HEK293T (cell line): ENCODE results near the gene RABL2A.
"Not testable (repeated sequence)": the region's sequence is repeated elsewhere in the genome, so short reads cannot be mapped to it uniquely, and the experiment has no call there.

Experiments
- CTCF ChIA-PET: fragments of 350-600 bp; formaldehyde crosslinking; extraction: SDS; loops from one replicate; lab custom pipeline; 2021; ENCODE audit warnings: antibody characterized with exemption, inconsistent platforms; lab: Yijun Ruan, JAX
- POLR2A ChIA-PET: fragments of 350-600 bp; formaldehyde crosslinking; extraction: SDS; loops from one replicate; lab custom pipeline; 2020; ENCODE audit warnings: antibody characterized with exemption, inconsistent platforms; lab: Yijun Ruan, JAX
- DNase-seq: peaks from one replicate; pipeline ENCODE4 v3.0.0; 2012; ENCODE audit warnings: mixed read lengths; ENCODE audit errors: extremely low spot score
- FOXM1 ChIP-seq: fragments of 450-650 bp; IDR thresholded peaks from 2 replicates; pipeline ENCODE4 v1.6.1; 2017; ENCODE audit warnings: mild to moderate bottlenecking, borderline replicate concordance

The RABL2A gene

DNA sequence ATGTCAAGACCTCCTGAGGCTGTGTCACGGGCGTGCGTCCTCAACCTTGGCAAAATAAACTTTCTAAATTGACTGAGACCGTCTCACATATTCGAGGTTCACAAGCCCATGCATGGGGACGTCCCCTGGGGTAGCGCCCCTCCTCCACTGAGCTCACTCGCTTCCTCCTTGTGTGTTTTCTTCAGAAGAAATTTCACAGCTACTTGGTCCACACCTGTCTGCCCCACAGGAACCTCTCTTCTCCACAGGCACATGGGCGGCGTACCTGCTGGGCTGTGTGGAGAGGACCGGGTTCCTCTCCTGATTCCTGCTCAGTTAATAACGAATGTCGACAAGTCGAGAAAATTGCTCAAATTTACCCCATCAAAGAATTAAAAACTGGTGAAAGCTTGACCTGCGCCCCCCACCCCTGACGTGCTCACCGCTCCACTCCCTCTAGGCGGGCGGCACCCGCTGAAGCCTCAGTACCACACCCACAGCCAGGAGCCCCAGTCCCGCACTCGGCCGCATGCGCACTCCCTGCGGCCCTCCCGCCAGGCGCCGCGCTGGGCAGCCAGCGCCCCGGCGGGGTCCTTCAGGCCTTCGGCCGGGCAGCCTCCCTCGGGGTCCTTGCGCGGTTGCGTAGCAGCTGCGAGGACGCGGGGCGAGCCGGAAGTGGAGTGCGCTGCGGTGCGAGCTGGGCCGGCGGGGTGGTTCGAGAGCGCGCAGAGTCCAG, at the start of gene RABL2A:
RABL2A (plus strand) TSS at position 651 of the 715 bp plus-strand sequence. CDS start 1,341 bp downstream, outside the sequence.
- CTCF ChIA-PET, POLR2A ChIA-PET: not testable (repeated sequence)
- peak; percentile 79 for DNase-seq

DNA sequence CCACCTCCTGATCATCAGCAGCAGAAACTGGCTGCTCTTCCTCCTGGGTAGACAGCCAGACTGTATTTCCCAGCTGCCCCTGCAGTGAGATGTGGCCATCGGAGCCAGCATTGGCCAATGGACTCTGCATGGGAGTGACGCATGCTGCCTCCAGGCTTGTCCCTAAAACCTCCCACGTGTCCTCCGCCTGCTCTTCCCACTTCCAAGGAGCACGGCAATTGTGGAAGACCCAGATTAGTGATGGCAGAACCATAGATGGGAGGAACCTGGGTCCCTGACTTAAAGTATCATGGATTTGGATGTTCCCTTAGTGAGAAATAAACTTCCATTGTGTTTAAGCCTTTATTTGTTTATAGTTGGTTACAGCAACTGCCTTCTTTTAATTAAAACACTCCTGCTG, 48.6 kb upstream of the RABL2A start:
- POLR2A ChIA-PET, DNase-seq, CTCF ChIA-PET: not testable (repeated sequence)

DNA sequence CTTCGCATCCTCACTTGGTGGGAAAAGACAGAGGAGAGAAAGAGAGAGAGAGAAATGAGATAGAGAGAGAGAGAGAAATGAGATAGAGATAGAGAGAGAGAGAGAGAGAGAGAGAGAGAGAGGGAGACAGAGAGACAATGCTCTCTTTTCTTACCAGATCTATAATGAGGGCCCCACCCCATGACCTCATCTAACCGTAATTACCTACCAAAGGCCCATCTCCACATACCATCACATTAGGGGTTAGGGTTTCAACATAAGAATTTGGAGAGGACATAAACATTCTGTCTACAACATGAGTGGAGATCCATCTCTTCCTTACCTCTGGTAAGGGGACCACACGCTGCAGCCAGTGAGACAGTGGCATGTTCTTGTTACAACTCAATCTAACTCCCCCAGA, 44.6 kb upstream of the RABL2A start:
- DNase-seq, POLR2A ChIA-PET: not testable (repeated sequence)
- CTCF ChIA-PET, result interaction anchor here (0.7 kb wide), 1 partner anchor 378 kb away, joined by 3 read pairs; no protein-coding TSS in a partner anchor

DNA sequence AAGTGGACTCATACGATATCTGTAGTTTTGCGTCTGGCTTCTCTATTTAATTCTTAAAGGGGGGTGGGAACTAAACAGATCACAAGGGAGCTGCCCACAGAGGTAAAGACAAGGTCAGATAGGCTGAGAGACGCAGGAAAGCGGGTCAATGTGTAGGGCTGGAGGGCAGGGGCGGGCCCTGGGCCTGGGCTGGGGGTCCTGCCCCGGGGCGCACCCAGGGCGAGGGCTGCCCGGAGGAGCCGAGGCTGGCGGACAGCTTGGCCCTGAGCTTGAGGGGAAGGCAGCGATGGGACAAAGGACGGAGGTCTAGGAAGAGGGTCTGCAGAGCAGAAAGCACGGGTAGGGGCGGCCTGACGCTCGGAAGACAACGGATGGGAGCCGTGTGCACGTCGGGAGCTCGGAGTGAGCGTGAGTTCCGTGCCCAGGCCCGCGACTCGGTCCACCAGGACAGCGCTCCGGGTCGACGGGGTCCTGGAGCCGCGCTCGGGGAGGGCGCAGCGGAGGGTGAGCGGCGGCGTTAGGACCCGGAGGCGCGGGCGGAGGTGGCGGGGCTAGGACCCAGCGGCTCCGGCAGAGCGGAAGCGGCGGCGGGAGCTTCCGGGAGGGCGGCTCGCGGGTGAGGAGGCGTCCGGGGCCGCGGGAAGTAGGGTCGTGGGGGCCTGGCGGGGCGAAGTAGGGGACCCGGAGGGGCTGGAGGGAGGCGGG, 43.4 kb upstream of the RABL2A start:
- peak; percentile 97 for TF ChIP-seq FOXM1
- DNase-seq, result peak; percentile 69
- CTCF ChIA-PET, POLR2A ChIA-PET: not testable (repeated sequence)

DNA sequence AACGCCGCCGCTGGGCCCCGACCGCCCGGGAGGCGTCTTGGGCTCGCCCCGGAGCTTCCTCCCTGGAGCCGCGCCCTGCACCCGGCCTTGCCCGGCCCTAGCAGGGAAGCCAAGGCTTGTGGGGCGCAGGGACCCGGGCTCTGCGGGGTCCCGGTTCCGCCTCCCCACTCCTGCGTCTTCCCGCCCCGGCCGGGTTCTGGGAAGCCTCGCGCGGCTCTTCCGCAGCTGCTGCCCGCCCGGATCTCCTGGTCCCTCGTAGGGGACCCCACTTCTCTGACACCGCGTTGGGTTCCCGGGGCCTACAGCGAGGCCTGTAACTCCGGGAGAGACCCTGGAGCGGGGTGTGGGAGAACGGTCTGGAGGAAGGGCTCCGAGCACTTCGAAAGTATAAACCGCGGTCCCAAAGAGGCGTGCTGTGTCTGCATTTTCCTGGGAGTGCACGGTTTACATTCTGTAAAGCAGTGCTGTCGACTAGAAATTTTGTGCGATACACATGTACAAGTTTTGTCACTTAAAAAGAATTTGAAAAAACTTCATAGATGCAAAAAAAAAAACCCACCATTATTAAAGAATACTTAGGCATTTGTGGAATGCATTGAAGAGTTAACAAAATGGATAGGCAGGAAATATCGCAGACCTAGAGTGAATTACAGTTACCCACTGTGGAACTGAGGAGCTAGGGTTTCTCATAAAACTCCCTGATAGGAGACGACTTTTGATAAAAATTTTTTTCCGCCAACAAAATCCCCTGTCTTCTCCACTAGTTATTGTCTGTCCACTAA, 42.6 kb upstream of the RABL2A start:
- POLR2A ChIA-PET, CTCF ChIA-PET, DNase-seq: not testable (repeated sequence)

DNA sequence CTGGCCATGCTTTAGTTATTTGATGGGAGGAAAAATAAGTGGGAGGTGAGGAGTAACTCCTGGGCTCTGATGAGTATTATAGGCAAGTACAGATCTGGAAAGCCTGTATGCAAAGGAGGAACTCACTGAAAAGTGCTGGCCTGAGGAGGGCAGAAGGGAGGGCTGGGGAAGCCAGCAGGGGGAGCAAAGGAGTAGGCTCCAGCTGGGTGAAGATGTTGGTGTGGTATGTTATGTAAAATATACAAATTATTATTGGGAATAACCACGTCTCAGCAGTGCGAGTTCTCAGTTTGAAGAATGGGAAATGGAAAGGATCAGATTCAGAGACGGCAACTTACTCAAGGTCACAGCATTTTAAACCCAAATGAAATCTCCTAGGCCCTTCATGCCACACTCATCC, 39.9 kb upstream of the RABL2A start:
- DNase-seq, POLR2A ChIA-PET: not testable (repeated sequence)

DNA sequence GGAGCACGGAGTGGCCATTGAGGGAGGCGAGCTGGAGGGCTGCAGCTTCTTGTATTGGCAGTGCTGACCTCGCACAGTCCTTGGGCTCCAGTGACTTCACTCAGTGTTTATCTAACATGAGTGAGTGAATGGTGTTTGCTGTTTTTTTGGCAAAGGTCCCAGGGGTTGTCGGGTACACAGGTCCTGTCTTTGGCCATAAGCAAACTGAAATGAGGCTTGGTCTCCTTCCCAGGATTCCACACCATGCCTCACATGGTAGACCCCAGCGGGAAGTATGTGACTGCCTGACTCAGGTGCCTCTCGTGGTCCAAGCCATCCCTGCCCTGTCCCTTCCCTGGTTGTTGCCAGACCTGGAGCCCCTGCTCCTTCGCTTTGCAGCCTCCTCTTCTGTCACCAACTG, 37.5 kb upstream of the RABL2A start:
- CTCF ChIA-PET, DNase-seq, POLR2A ChIA-PET: not testable (repeated sequence)

More for the DNA sequence above, 39.9 kb upstream of the RABL2A start:
- CTCF ChIA-PET, result not testable (repeated sequence)

DNA sequence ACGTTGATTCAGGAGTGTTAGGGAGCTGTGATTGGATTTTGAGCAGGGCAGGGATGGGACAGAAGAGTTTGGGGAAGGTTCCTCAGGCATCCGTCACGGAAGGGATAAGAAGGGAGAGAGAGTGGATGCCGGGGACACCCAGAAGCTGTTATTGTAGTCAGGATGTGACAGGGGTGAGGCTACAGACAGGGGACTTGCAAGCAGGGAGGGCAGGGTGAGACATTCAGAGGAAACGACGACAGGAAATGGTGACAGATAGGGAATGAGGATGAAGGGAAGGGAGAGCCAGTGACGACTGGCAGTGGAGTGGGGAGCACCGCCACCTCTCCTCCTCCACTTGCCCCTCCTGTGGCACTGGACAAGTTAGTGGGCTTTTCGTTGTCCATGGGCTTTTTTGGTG, 35.1 kb upstream of the RABL2A start:
- DNase-seq, CTCF ChIA-PET, POLR2A ChIA-PET: not testable (repeated sequence)

DNA sequence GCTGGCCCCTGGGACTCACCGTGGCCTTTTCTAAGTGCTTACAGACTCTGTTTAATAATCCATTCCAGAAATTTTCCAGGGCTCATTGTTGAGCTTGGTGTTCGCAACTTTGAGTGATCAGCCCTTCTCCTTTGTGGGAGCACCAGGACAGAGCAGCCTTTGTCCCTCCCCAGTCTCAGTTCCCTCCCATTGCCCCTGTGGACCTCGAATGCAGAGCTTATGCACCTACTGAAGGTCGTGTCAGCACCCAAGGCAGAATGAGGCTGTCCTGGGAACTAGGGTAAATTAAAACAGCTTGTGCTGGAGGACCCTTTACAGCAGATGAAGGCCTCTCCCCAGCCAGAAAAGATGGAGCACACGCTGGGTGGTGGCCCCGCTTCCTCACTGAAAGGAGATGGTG, 33.8 kb upstream of the RABL2A start:
- DNase-seq, CTCF ChIA-PET, POLR2A ChIA-PET: not testable (repeated sequence)

DNA sequence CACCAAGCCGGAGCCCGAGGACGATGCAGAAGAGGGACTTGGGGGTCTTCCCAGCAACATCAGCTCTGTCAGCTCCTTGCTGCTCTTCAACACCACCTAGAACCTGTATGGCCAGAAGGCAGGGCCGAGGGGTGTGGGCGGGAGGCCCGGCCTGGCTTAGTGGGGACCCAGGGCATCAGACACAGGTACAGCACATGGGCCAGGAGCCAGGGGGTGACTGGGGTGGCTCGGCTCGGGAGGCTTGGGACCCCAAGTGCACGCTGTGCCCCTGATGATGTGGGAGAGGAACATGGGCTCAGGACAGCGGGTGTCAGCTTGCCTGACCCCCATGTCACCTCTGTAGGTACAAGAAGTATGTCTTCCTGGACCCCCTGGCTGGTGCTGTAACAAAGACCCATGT, 31.3 kb upstream of the RABL2A start:
- POLR2A ChIA-PET, CTCF ChIA-PET, DNase-seq: not testable (repeated sequence)

DNA sequence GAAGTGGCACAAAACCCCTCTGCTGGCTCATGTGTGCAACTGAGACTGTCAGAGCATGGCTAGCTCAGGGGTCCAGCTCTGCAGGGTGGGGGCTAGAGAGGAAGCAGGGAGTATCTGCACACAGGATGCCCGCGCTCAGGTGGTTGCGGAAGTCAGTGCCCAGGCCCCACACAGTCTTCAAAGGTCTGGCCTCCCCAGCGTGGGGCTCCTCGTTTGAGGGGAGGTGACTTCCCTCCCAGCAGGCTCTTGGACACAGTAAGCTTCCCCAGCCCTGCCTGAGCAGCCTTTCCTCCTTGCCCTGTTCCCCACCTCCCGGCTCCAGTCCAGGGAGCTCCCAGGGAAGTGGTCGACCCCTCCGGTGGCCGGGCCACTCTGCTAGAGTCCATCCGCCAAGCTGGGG, 29.9 kb upstream of the RABL2A start:
- POLR2A ChIA-PET, DNase-seq, CTCF ChIA-PET: not testable (repeated sequence)

DNA sequence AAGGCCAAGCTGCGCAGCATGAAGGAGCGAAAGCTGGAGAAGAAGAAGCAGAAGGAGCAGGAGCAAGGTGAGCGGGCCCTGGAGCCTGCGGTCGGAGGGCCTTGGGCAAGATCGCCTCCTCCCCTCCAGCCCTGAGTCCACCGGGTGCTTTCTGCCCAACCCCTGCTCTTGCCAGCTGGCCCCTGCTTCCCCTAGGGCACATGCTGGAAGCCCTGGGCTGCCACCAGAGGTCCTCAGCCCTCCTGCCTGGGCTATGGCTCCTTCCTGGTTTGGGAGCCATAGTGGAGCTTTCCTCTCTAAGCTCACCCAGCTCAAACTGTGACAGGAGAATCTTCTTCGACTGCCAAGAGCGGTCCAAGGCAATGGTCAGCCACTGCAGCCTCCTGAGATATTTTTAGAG, 29.5 kb upstream of the RABL2A start:
- CTCF ChIA-PET, POLR2A ChIA-PET, DNase-seq: not testable (repeated sequence)

DNA sequence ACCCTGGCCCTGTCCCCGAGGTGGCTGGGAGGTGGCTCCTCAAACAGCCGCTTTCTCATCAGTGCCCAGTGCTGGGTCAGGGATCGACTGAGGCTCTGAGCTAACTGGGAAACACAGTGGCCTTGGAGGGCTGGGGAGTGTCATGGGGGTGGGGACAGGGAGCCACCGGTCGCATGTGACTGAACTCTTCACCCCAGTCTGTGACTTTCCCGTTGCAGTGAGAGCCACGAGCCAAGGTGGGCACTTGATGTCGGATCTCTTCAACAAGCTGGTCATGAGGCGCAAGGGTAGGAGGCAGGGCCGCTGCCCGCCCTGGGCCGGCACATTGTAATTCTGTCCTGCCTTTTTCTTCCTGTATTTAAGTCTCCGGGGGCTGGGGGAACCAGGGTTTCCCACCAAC, 28.9 kb upstream of the RABL2A start:
- POLR2A ChIA-PET, CTCF ChIA-PET, DNase-seq: not testable (repeated sequence)

DNA sequence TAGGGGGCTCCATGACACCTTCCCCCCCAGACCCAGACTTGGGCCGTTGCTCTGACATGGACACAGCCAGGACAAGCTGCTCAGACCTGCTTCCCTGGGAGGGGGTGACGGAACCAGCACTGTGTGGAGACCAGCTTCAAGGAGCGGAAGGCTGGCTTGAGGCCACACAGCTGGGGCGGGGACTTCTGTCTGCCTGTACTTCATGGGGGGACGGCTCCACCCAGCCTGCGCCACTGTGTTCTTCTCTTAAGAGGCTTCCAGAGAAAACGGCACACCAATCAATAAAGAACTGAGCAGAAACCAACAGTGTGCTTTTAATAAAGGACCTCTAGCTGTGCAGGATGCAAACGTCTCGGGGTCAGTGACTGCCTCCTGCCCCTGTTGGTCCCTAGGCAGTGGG, 28.3 kb upstream of the RABL2A start:
- DNase-seq, CTCF ChIA-PET, POLR2A ChIA-PET: not testable (repeated sequence)

DNA sequence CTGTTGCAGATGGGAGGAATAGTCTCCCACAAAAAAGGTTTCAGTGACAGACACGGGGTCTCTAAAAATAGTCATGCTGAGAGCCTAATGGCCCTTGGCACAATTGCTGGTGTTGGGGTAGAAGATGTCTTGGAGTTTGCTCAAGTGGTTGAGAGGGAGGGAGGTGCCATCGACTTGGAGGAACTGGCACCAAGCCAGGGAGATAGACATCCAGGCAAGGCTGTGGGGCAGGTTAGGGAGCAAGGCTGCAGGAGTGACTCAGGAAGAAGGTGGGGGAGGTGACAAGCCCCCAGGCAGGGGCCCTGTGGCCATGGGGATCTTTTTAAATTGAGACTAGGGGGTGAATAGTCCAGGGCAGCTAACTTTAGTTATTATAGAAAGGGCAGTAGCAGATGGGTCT, 27.9 kb upstream of the RABL2A start:
- DNase-seq, CTCF ChIA-PET, POLR2A ChIA-PET: not testable (repeated sequence)

DNA sequence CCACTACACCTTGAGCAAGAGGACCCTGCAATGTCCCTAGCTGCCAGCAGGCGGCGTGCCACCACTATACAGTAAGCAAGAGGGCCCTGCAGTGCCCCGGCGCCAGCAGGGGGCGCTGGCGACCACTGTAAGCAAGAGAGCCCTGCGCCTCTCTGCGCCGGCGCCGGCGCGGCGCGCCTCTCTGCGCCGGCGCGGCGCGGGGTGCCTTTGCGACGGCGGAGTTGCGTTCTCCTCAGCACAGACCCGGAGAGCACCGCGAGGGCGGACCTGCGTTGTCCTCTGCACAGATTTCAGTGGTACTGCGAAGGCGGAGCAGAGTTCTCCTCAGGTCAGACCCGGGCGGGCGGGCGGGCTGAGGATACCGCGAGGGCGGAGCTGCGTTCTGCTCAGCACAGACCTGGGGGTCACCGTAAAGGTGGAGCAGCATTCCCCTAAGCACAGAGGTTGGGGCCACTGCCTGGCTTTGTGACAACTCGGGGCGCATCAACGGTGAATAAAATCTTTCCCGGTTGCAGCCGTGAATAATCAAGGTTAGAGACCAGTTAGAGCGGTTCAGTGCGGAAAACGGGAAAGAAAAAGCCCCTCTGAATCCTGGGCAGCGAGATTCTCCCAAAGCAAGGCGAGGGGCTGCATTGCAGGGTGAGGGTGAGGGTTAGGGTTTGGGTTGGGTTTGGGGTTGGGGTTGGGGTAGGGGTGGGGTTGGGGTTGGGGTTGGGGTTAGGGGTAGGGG, 24.9 kb upstream of the RABL2A start:
- CTCF ChIA-PET, DNase-seq, POLR2A ChIA-PET: not testable (repeated sequence)
